Upper lobe of right lung (tissue), 1 donor: ENCODE measurements around the gene PI4K2B. TPM values are rescaled to one million over a fixed set of nuclear protein-coding genes. Genes with fewer than 3 reads are reported as not detected.

Experiments used
- ATAC-seq: fragments of 200-7000 bp; cut with Tn5 transposase; one replicate; pipeline ENCODE4 v1.9.1; 2020; ENCODE audit warnings: mild to moderate bottlenecking, moderate library complexity
- DNase-seq: peaks from one replicate; pipeline ENCODE4 v3.0.0-alpha.2; 2020
- H3K27ac ChIP-seq: fragments of 200-600 bp; one replicate; pipeline ENCODE4 v1.8.0; 2022
- H3K27me3 ChIP-seq: fragments of 200-600 bp; one replicate; pipeline ENCODE4 v1.8.0; 2022; ENCODE audit warnings: mild to moderate bottlenecking
- H3K36me3 ChIP-seq: fragments of 200-600 bp; one replicate; pipeline ENCODE4 v1.8.0; 2022
- H3K4me1 ChIP-seq: fragments of 200-600 bp; one replicate; pipeline ENCODE4 v1.8.0; 2022
- H3K4me3 ChIP-seq: fragments of 200-600 bp; one replicate; pipeline ENCODE4 v1.8.0; 2022; ENCODE audit warnings: mild to moderate bottlenecking
- H3K9me3 ChIP-seq: fragments of 200-600 bp; one replicate; pipeline ENCODE4 v1.8.0; 2022
- CTCF ChIP-seq: fragments of 200-600 bp; IDR thresholded peaks from one replicate; pipeline ENCODE4 v1.8.0; 2022; ENCODE audit warnings: antibody characterized with exemption
- intact Hi-C: fragments of 100-400 bp; cut with DNase I; formaldehyde crosslinking; loops from one replicate; pipeline ENCODE4 v1.11.0; 2022
- total RNA-seq: library from RNA; stranded (reverse); fragmentation: NEBNext Ultra II Directional; extraction: Animal tissue kit (Norgen Biotek cat#: 25700); gene quantifications from one replicate; pipeline ENCODE4 v1.2.1, GENCODE V29; 2021
- donor health status: DM: no; HTN: yes; CAD: no; lungs with severe emphysema.

The PI4K2B gene
- total RNA-seq, 1 donor from 2014 or later, result 21.8 TPM

- H3K27me3 ChIP-seq, result no peaks in the 10 kb centered on the region
- ATAC-seq (no peak), DNase-seq (no peak)
- H3K9me3 ChIP-seq, result peaks cover 5% of the 10 kb centered on the region
- no peak overlapping the region for H3K27ac ChIP-seq
- intact Hi-C loops, result no loop called here
- no peak for TF ChIP-seq CTCF
- H3K4me1 ChIP-seq, result no peaks in the 10 kb centered on the region
- H3K4me3 ChIP-seq, result no peak overlapping the region
- no peaks in the 10 kb centered on the region for H3K36me3 ChIP-seq
These were observed 56.7 kb downstream of the PI4K2B start for GRCh38 chr4:25290490-25291067.

GRCh38 chr4:25291158-25291733 lies 57.4 kb downstream of the PI4K2B start:
- DNase-seq (no peak), ATAC-seq (no peak)
- Histone ChIP-seq H3K27ac (no peak overlapping the region), H3K4me1 (no peaks in the 10 kb centered on the region), H3K4me3 (no peak overlapping the region), H3K27me3 (no peaks in the 10 kb centered on the region), H3K9me3 (peaks cover 5% of the 10 kb centered on the region), H3K36me3 (no peaks in the 10 kb centered on the region)
- intact Hi-C loops, result no loop called here
- no peak for TF ChIP-seq CTCF

DNA sequence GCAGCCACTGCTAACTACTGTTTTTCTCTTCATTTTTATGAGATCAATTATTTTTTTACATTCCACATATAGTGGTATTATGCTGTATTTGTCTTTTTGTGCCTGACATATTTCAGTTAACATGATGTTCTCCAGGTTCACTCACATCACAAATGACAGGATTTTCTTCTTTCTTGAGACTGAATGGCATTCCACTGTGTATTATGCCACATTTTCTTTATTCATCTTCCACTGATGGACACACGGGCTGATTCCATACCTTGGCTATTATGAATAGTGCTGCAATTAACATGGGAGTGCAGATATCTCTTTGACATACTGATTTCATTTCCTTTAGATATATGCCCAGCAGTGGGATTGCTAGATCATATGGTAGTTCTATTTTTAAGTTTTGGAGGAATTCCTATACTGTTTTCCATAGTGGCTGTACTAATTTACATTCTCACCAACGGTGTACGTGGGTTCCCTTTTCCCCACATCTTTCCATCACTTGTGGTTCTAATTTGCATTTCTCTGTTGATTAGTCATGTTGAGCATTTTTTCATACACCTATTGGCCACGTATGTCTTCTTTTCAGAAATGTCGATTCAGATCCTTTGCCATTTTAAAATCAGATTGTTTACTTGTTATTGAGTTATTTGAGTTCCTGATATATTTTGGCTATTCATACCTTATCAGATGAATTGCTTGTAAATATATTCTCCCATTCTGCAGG lies 63.9 kb downstream of the PI4K2B start:
- no peak for DNase-seq
- Histone ChIP-seq H3K27me3 (no peaks in the 10 kb centered on the region), H3K4me3 (no peak overlapping the region), H3K36me3 (no peaks in the 10 kb centered on the region), H3K9me3 (no peaks in the 10 kb centered on the region), H3K4me1 (no peaks in the 10 kb centered on the region), H3K27ac (peak overlapping the region; percentile 45)
- no peak for TF ChIP-seq CTCF
- intact Hi-C loops, result no loop called here
- no peak for ATAC-seq

- DNase-seq (no peak), ATAC-seq (peak; percentile 95)
- Histone ChIP-seq H3K36me3 (no peaks in the 10 kb centered on the region), H3K9me3 (no peaks in the 10 kb centered on the region), H3K27me3 (no peaks in the 10 kb centered on the region), H3K27ac (peak overlapping the region; percentile 73), H3K4me1 (no peaks in the 10 kb centered on the region), H3K4me3 (peak overlapping the region; percentile 19)
- no peak for TF ChIP-seq CTCF
- intact Hi-C loops, result no loop called here
These were observed 65.8 kb downstream of the PI4K2B start for GRCh38 chr4:25299476-25300203.

DNA sequence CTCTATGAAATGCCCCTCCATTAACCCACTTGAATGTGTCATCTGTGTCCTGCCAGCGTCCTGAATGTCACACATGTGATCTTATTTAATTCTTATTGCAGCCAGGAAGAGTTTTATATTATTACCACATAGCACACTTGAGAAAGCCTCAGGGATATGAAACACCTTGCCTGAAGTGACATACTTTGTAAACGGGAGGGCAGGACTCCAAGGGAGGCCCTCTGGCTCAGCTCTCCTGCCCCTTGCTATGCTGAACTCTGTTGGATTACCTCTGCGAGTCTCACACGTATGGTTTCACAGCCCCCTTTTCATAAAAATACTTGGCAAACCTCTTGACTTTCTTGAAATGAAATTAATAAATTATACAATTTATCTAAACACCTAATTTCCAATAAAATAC lies 67.6 kb downstream of the PI4K2B start:
- no peaks in the 10 kb centered on the region for H3K4me1 ChIP-seq
- intact Hi-C loops, result no loop called here
- H3K36me3 ChIP-seq, result no peaks in the 10 kb centered on the region
- peak overlapping the region; percentile 11 for H3K27ac ChIP-seq
- TF ChIP-seq CTCF, result no peak
- no peaks in the 10 kb centered on the region for H3K27me3 ChIP-seq
- peak; percentile 66 for ATAC-seq
- H3K9me3 ChIP-seq, result no peaks in the 10 kb centered on the region
- DNase-seq, result no peak
- no peak overlapping the region for H3K4me3 ChIP-seq
